ENCODE data around the gene LEMD1.
A peak's percentile ranks its signal among the peaks of the same experiment; 100 is the strongest.

The LEMD1 gene

GRCh38 chr1:205346956-205347574 lies 74.8 kb downstream of the LEMD1 start:
- no peaks in the 10 kb centered on the region for H3K79me2 ChIP-seq (ENCODE audit: control insufficient read depth, insufficient read depth, low read length, poor library complexity)
- H3K27me3 ChIP-seq (ENCODE audit: insufficient read depth, low read length) = peaks cover 15% of the 10 kb centered on the region
- H3K36me3 ChIP-seq (ENCODE audit: control insufficient read depth in 1 of 2, insufficient read depth in 2 of 2, low read length in 2 of 2) = no peaks in the 10 kb centered on the region
- peak overlapping the region; percentile 74 for H2BK12ac ChIP-seq (ENCODE audit: low read length)
- H3K14ac ChIP-seq (ENCODE audit: low read length) = no peak overlapping the region
- peaks cover 13 to 39% of the 10 kb centered on the region in 2 experiments for H3K4me1 ChIP-seq (ENCODE audit: control insufficient read depth in 1 of 2, insufficient read depth in 2 of 2, low read length in 2 of 2)
- H2BK120ac ChIP-seq (ENCODE audit: insufficient read depth, low read length, poor library complexity) = peak overlapping the region; percentile 50
- no peak overlapping the region for H3K4me3 ChIP-seq (ENCODE audit: low read depth, low read length)
- peak overlapping the region; percentile 80 for H4K91ac ChIP-seq (ENCODE audit: low read depth, low read length)
- H3K23ac ChIP-seq (ENCODE audit: low read length) = no peak overlapping the region
- H2BK5ac ChIP-seq (ENCODE audit: low read depth, low read length, poor library complexity) = no peak overlapping the region
- no peak overlapping the region for H3K4ac ChIP-seq (ENCODE audit: low read depth, low read length)
- no peak overlapping the region for H3K18ac ChIP-seq (ENCODE audit: low read length)
- H3K4me2 ChIP-seq (ENCODE audit: low read length) = no peak overlapping the region
- H4K12ac ChIP-seq (ENCODE audit: low read depth, low read length) = no peak overlapping the region
- H3K27ac ChIP-seq (ENCODE audit: low read depth, low read length) = peak overlapping the region; percentile 77
- H2AK5ac ChIP-seq (ENCODE audit: low read length) = no peak overlapping the region
- H3K9ac ChIP-seq (ENCODE audit: low read length) = no peak overlapping the region
- peaks cover 7% of the 10 kb centered on the region for H3K9me3 ChIP-seq (ENCODE audit: insufficient read depth, low read depth, low read length)
- DNase-seq = no peak
- no peak overlapping the region for H2AFZ ChIP-seq (ENCODE audit: insufficient read depth, low read length, poor library complexity)
- WGBS (ENCODE audit: extremely low coverage, insufficient coverage, insufficient read length) = no CpG with 5 or more reads among the region's 10 CpGs
- H3K79me1 ChIP-seq (ENCODE audit: low read length) = peaks cover 16% of the 10 kb centered on the region
- no peak overlapping the region for H4K8ac ChIP-seq (ENCODE audit: low read depth, low read length)

- H3K4me1 ChIP-seq (ENCODE audit: control insufficient read depth in 1 of 2, insufficient read depth in 2 of 2, low read length in 2 of 2) = peaks cover 12 to 38% of the 10 kb centered on the region in 2 experiments
- no peak overlapping the region for H2AFZ ChIP-seq (ENCODE audit: insufficient read depth, low read length, poor library complexity)
- H3K9ac ChIP-seq (ENCODE audit: low read length) = no peak overlapping the region
- H4K91ac ChIP-seq (ENCODE audit: low read depth, low read length) = peak overlapping the region; percentile 20
- peaks cover 16% of the 10 kb centered on the region for H3K79me1 ChIP-seq (ENCODE audit: low read length)
- H2AK5ac ChIP-seq (ENCODE audit: low read length) = no peak overlapping the region
- H3K4me2 ChIP-seq (ENCODE audit: low read length) = no peak overlapping the region
- no peak for DNase-seq
- H3K36me3 ChIP-seq (ENCODE audit: control insufficient read depth in 1 of 2, insufficient read depth in 2 of 2, low read length in 2 of 2) = no peaks in the 10 kb centered on the region
- no peak overlapping the region for H3K18ac ChIP-seq (ENCODE audit: low read length)
- H3K23ac ChIP-seq (ENCODE audit: low read length) = no peak overlapping the region
- H3K27me3 ChIP-seq (ENCODE audit: insufficient read depth, low read length) = peaks cover 15% of the 10 kb centered on the region
- no peaks in the 10 kb centered on the region for H3K79me2 ChIP-seq (ENCODE audit: control insufficient read depth, insufficient read depth, low read length, poor library complexity)
- H3K9me3 ChIP-seq (ENCODE audit: insufficient read depth, low read depth, low read length) = peaks cover 5% of the 10 kb centered on the region
- H2BK12ac ChIP-seq (ENCODE audit: low read length) = no peak overlapping the region
- no peak overlapping the region for H3K27ac ChIP-seq (ENCODE audit: low read depth, low read length)
- no peak overlapping the region for H2BK5ac ChIP-seq (ENCODE audit: low read depth, low read length, poor library complexity)
- H3K4me3 ChIP-seq (ENCODE audit: low read depth, low read length) = no peak overlapping the region
- H3K14ac ChIP-seq (ENCODE audit: low read length) = no peak overlapping the region
- H4K8ac ChIP-seq (ENCODE audit: low read depth, low read length) = no peak overlapping the region
- H3K4ac ChIP-seq (ENCODE audit: low read depth, low read length) = no peak overlapping the region
- no peak overlapping the region for H2BK120ac ChIP-seq (ENCODE audit: insufficient read depth, low read length, poor library complexity)
- no peak overlapping the region for H4K12ac ChIP-seq (ENCODE audit: low read depth, low read length)
- no CpG with 5 or more reads among the region's 11 CpGs for WGBS (ENCODE audit: extremely low coverage, insufficient coverage, insufficient read length)
Measured at GRCh38 chr1:205345761-205346160, 76.1 kb downstream of the LEMD1 start.

- peaks cover 15% of the 10 kb centered on the region for H3K27me3 ChIP-seq (ENCODE audit: insufficient read depth, low read length)
- H3K4me3 ChIP-seq (ENCODE audit: low read depth, low read length) = peak overlapping the region; percentile 66
- no peak overlapping the region for H2AK5ac ChIP-seq (ENCODE audit: low read length)
- peak overlapping the region; percentile 55 for H2BK120ac ChIP-seq (ENCODE audit: insufficient read depth, low read length, poor library complexity)
- no peak overlapping the region for H3K27ac ChIP-seq (ENCODE audit: low read depth, low read length)
- no peaks in the 10 kb centered on the region for H3K79me2 ChIP-seq (ENCODE audit: control insufficient read depth, insufficient read depth, low read length, poor library complexity)
- H3K14ac ChIP-seq (ENCODE audit: low read length) = no peak overlapping the region
- no peak overlapping the region for H3K18ac ChIP-seq (ENCODE audit: low read length)
- H3K79me1 ChIP-seq (ENCODE audit: low read length) = peaks cover 14% of the 10 kb centered on the region
- H3K9me3 ChIP-seq (ENCODE audit: insufficient read depth, low read depth, low read length) = peaks cover 6% of the 10 kb centered on the region
- H3K23ac ChIP-seq (ENCODE audit: low read length) = no peak overlapping the region
- peaks cover 9 to 35% of the 10 kb centered on the region in 2 experiments for H3K4me1 ChIP-seq (ENCODE audit: control insufficient read depth in 1 of 2, insufficient read depth in 2 of 2, low read length in 2 of 2)
- H2BK12ac ChIP-seq (ENCODE audit: low read length) = no peak overlapping the region
- no CpG with 5 or more reads among the region's 59 CpGs for WGBS (ENCODE audit: extremely low coverage, insufficient coverage, insufficient read length)
- H4K12ac ChIP-seq (ENCODE audit: low read depth, low read length) = no peak overlapping the region
- H3K9ac ChIP-seq (ENCODE audit: low read length) = no peak overlapping the region
- H3K4me2 ChIP-seq (ENCODE audit: low read length) = peak overlapping the region; percentile 79
- H4K8ac ChIP-seq (ENCODE audit: low read depth, low read length) = no peak overlapping the region
- peak overlapping the region; percentile 25 for H4K91ac ChIP-seq (ENCODE audit: low read depth, low read length)
- DNase-seq = peak in 1 of 2 donors; percentile 7
- peak overlapping the region; percentile 2 for H2AFZ ChIP-seq (ENCODE audit: insufficient read depth, low read length, poor library complexity)
- H2BK5ac ChIP-seq (ENCODE audit: low read depth, low read length, poor library complexity) = no peak overlapping the region
- no peak overlapping the region for H3K4ac ChIP-seq (ENCODE audit: low read depth, low read length)
- H3K36me3 ChIP-seq (ENCODE audit: control insufficient read depth in 1 of 2, insufficient read depth in 2 of 2, low read length in 2 of 2) = no peaks in the 10 kb centered on the region
Measured at GRCh38 chr1:205344066-205344928, 77.6 kb downstream of the LEMD1 start.

- H3K9ac ChIP-seq (ENCODE audit: low read length) = no peak overlapping the region
Measured at GRCh38 chr1:205343431-205344065, 78.3 kb downstream of the LEMD1 start.

More at GRCh38 chr1:205343431-205344065, 78.3 kb downstream of the LEMD1 start:
- no peak overlapping the region for H2AFZ ChIP-seq (ENCODE audit: insufficient read depth, low read length, poor library complexity)
- H3K79me1 ChIP-seq (ENCODE audit: low read length) = peaks cover 14% of the 10 kb centered on the region
- WGBS (ENCODE audit: extremely low coverage, insufficient coverage, insufficient read length) = no CpG with 5 or more reads among the region's 63 CpGs
- H3K79me2 ChIP-seq (ENCODE audit: control insufficient read depth, insufficient read depth, low read length, poor library complexity) = no peaks in the 10 kb centered on the region
- peak overlapping the region; percentile 79 for H3K4me2 ChIP-seq (ENCODE audit: low read length)
- H2BK5ac ChIP-seq (ENCODE audit: low read depth, low read length, poor library complexity) = no peak overlapping the region
- H3K14ac ChIP-seq (ENCODE audit: low read length) = peak overlapping the region; percentile 47
- no peak overlapping the region for H2BK12ac ChIP-seq (ENCODE audit: low read length)
- H3K4me1 ChIP-seq (ENCODE audit: control insufficient read depth in 1 of 2, insufficient read depth in 2 of 2, low read length in 2 of 2) = peaks cover 9 to 28% of the 10 kb centered on the region in 2 experiments
- DNase-seq = no peak
- no peak overlapping the region for H2AK5ac ChIP-seq (ENCODE audit: low read length)
- H3K4ac ChIP-seq (ENCODE audit: low read depth, low read length) = no peak overlapping the region
- peak overlapping the region; percentile 39 for H2BK120ac ChIP-seq (ENCODE audit: insufficient read depth, low read length, poor library complexity)
- H3K36me3 ChIP-seq (ENCODE audit: control insufficient read depth in 1 of 2, insufficient read depth in 2 of 2, low read length in 2 of 2) = no peaks in the 10 kb centered on the region
- H4K12ac ChIP-seq (ENCODE audit: low read depth, low read length) = no peak overlapping the region
- peaks cover 15% of the 10 kb centered on the region for H3K27me3 ChIP-seq (ENCODE audit: insufficient read depth, low read length)
- peak overlapping the region; percentile 17 for H4K8ac ChIP-seq (ENCODE audit: low read depth, low read length)
- H3K4me3 ChIP-seq (ENCODE audit: low read depth, low read length) = peak overlapping the region; percentile 66
- peaks cover 10% of the 10 kb centered on the region for H3K9me3 ChIP-seq (ENCODE audit: insufficient read depth, low read depth, low read length)
- H4K91ac ChIP-seq (ENCODE audit: low read depth, low read length) = peak overlapping the region; percentile 28
- H3K18ac ChIP-seq (ENCODE audit: low read length) = peak overlapping the region; percentile 32
- no peak overlapping the region for H3K23ac ChIP-seq (ENCODE audit: low read length)
- no peak overlapping the region for H3K27ac ChIP-seq (ENCODE audit: low read depth, low read length)

Measured in trophoblast cell (in vitro differentiated cells and primary cell).